ENCODE measurements around the gene PMP22. TPM values are rescaled to one million over a fixed set of nuclear protein-coding genes. Genes with fewer than 3 reads are reported as not detected.

The PMP22 gene
- total RNA-seq, 6 experiments from 2014 or later, result 3.0 to 9.2 (median 6.9) TPM

DNA sequence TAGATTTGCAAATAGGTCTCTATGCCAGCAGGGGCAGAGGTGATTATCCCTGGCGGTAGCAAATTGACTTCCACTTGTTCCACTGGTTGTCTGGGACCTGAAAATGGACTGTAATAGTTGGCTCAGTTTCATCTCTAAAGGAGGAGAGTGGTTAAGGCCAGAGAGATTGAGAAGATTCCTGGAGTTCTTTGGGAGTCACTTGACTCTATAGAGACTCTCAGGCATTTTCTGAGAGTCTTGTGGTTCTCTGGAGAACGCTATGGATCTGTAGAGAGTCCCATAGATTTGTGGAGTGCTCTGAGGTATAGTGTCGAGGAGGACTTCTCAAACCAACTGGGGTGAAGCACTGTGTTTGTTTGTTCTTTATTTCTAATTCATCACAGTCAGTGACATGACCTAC, 8.9 kb upstream of the PMP22 start:
- TF ChIP-seq POLR2A (IDR thresholded peaks at IDR 0.05), result no peak
- TF ChIP-seq, protein P1, sequence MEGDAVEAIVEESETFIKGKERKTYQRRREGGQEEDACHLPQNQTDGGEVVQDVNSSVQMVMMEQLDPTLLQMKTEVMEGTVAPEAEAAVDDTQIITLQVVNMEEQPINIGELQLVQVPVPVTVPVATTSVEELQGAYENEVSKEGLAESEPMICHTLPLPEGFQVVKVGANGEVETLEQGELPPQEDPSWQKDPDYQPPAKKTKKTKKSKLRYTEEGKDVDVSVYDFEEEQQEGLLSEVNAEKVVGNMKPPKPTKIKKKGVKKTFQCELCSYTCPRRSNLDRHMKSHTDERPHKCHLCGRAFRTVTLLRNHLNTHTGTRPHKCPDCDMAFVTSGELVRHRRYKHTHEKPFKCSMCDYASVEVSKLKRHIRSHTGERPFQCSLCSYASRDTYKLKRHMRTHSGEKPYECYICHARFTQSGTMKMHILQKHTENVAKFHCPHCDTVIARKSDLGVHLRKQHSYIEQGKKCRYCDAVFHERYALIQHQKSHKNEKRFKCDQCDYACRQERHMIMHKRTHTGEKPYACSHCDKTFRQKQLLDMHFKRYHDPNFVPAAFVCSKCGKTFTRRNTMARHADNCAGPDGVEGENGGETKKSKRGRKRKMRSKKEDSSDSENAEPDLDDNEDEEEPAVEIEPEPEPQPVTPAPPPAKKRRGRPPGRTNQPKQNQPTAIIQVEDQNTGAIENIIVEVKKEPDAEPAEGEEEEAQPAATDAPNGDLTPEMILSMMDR (IDR thresholded peaks at IDR 0.05), result no peak
- 63% methylated on average over 3 of the region's 3 CpGs for WGBS (ENCODE audit: insufficient coverage, low coverage, low lambda C conversion rate, missing lambda C conversion rate)

DNA sequence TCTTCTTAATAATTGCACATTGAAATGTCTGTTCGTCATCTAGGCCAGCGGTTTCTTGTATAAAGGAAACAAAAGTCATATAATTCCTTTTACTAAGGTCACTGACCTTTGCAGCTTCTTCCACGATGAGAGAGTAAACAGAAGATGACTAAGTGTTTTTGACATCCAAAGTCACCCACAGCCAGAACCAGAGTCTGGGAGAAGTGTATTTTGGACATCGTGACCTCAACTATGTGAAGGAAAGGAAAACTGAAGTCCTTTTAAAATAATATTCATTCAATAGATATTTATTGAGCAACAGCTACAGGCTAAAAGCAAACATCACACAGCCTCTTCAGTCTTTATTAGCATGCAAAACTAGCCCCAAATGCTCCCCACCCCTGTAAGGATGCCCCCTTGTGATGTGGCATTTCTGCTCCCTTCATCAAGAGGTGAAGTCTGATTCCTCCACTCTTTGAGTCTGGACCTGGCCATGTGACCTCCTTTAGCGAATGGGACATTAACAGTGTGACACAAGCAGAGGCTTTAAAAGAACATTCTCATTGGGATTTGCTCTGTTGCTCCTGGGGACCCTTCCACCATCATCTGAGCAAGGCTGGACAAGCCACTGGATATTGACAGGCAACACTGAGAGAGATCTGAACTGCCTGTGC, 8.1 kb upstream of the PMP22 start:
- ATAC-seq (peak in 2 of 4 donors; percentile 36 to 48), DNase-seq (no peak)
- Histone ChIP-seq H3K27me3 (no peaks in the 10 kb centered on the region), H3K36me3 (no peaks in the 10 kb centered on the region), H3K4me3 (no peak overlapping the region), H3K27ac (no peak overlapping the region), H3K9me3 (no peaks in the 10 kb centered on the region), H3K4me1 (no peaks in the 10 kb centered on the region)
- intact Hi-C loops (cut with DNase I), result loop anchor here in 1 of 2 donors (5.0 kb wide), 1 partner anchor 234 kb away; no protein-coding TSS in a partner anchor
- TF ChIP-seq, protein P1 (IDR thresholded peaks at IDR 0.05), result no peak
- WGBS (ENCODE audit: insufficient coverage, low coverage, low lambda C conversion rate, missing lambda C conversion rate), result 57% methylated on average over 5 of the region's 5 CpGs

More for the DNA sequence above, 8.9 kb upstream of the PMP22 start:
- Histone ChIP-seq H3K27me3 (no peaks in the 10 kb centered on the region), H3K27ac (no peak overlapping the region), H3K4me1 (no peaks in the 10 kb centered on the region), H3K9me3 (no peaks in the 10 kb centered on the region), H3K36me3 (no peaks in the 10 kb centered on the region), H3K4me3 (no peak overlapping the region)
- ATAC-seq, result no peak
- DNase-seq, result no peak
- intact Hi-C loops (cut with DNase I), result loop anchor here in 1 of 2 donors (5.0 kb wide), 1 partner anchor 233 kb away; no protein-coding TSS in a partner anchor

DNA sequence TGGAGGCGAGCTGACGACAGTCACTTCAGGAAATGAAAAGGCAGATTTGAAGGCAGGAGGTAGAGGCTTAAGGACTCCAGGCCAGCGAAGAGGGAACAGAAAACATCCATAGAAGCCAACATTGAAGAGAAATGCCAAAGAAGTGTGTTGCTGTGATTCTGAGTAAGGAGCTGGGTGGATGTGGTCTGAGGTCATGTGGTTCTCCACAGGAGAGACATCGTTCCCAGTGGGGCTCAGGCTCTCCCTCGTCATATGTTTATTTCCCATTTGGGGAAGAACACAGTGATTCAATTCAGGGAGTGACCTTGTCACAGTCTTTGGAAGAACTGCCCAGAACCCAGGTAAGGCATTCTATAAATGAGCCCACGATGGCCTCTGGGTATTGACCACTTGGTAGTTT, 6.6 kb upstream of the PMP22 start:
- H3K4me3 ChIP-seq, result no peak overlapping the region
- ATAC-seq, result no peak
- no peaks in the 10 kb centered on the region for H3K9me3 ChIP-seq
- WGBS (ENCODE audit: insufficient coverage, low coverage, low lambda C conversion rate, missing lambda C conversion rate), result 66% methylated on average over 6 of the region's 6 CpGs
- no peak overlapping the region for H3K27ac ChIP-seq
- H3K36me3 ChIP-seq, result no peaks in the 10 kb centered on the region
- no peak for DNase-seq
- H3K4me1 ChIP-seq, result no peaks in the 10 kb centered on the region
- intact Hi-C loops (cut with DNase I), result loop anchor here in 1 of 2 donors (5.0 kb wide), 1 partner anchor 236 kb away; no protein-coding TSS in a partner anchor
- H3K27me3 ChIP-seq, result no peaks in the 10 kb centered on the region
- no peak for TF ChIP-seq POLR2A (IDR thresholded peaks at IDR 0.05)
- TF ChIP-seq, protein P1 (IDR thresholded peaks at IDR 0.05), result no peak

DNA sequence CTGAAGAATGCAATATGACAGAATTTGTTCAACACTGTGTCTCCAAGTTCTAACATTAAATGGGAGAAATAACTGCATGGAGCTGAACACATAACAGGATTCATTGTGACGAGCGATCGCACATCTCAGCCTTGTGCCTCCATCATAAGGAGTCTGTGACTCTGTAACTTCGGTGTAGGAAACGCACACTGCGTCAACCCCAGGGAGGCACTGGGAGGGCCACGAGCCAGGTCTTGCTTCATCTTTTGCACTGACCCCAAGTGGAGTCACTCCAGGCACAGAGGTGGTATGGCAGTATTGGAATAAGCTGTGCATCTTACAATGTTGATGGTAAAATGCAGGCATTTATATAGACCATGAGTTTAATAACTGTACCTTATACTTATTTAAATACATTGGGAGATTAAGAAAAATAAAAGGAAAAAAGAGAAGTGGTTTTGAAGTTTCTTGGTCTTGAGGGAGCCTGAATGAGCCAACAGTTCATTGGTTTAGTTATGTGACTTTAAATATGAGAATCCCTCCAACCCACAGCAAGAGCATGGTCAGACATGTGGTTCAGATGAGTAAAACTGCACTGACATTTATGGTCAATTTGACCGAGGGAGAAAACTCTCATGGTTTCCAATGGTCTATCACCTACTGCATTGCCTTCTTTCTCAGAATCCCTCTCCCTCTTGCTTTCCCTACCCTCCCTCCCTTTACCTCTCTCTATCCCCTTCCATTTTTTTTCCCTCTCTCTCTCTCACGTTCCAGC, 5.7 kb upstream of the PMP22 start:
- WGBS (ENCODE audit: insufficient coverage, low coverage, low lambda C conversion rate, missing lambda C conversion rate), result 81% methylated on average over 6 of the region's 9 CpGs
- intact Hi-C loops (cut with DNase I), result loop anchor here in 1 of 2 donors (5.0 kb wide), 1 partner anchor 236 kb away; no protein-coding TSS in a partner anchor
- H3K36me3 ChIP-seq, result no peaks in the 10 kb centered on the region
- H3K27ac ChIP-seq, result no peak overlapping the region
- H3K9me3 ChIP-seq, result no peaks in the 10 kb centered on the region
- no peak for TF ChIP-seq POLR2A (IDR thresholded peaks at IDR 0.05)
- TF ChIP-seq, protein P1 (IDR thresholded peaks at IDR 0.05), result no peak
- DNase-seq (no peak), ATAC-seq (no peak)
- no peaks in the 10 kb centered on the region for H3K4me1 ChIP-seq
- H3K4me3 ChIP-seq, result no peak overlapping the region
- H3K27me3 ChIP-seq, result no peaks in the 10 kb centered on the region
